Measurements from ENCODE around the gene MAST1. TPM values are rescaled to one million over a fixed set of nuclear protein-coding genes. Genes with fewer than 3 reads are reported as not detected.

MAST1 gene
- total and polyA plus RNA-seq, 2 experiments from 2014 or later, result 13.9 to 19.9 TPM

GRCh38 chr19:12872941-12873890, 34.9 kb downstream of the MAST1 start:
- Histone ChIP-seq H2AFZ (no peak overlapping the region; the same call in 1 of the 2 replicates), H3K79me2 (replicated peaks; ENCODE audit: insufficient read depth) (no peaks in the 10 kb centered on the region)

More at GRCh38 chr19:12872941-12873890, 34.9 kb downstream of the MAST1 start:
- peaks cover 10% of the 10 kb centered on the region for H3K27me3 Mint-ChIP-seq (ENCODE audit: insufficient read depth, low read depth, poor library complexity)
- Histone ChIP-seq H3K4me3 (peak overlapping the region; percentile 55), H3K27ac (ENCODE audit: low read depth) (no peak overlapping the region), H3F3A (replicated peaks; ENCODE audit: low read depth) (peaks cover 12% of the 10 kb centered on the region), H3K9me2 (ENCODE audit: insufficient read depth) (no peaks in the 10 kb centered on the region), H3K4me2 (peak overlapping the region; percentile 87), H4K20me1 (replicated peaks; ENCODE audit: insufficient read depth) (no peaks in the 10 kb centered on the region; the same call in 1 of the 2 replicates), H3K27me3 (ENCODE audit: insufficient read depth) (no peaks in the 10 kb centered on the region), H3K36me3 (ENCODE audit: insufficient read depth) (no peaks in the 10 kb centered on the region), H3K4me1 (ENCODE audit: insufficient read depth) (no peaks in the 10 kb centered on the region)
- no peaks in the 10 kb centered on the region; the same call in 2 of the 3 replicates for H3K4me1 Mint-ChIP-seq
- peak overlapping the region; percentile 52 for H3K4me3 Mint-ChIP-seq
- H3K36me3 Mint-ChIP-seq (ENCODE audit: low read depth), result peaks cover 58% of the 10 kb centered on the region
- H3K9me3 Mint-ChIP-seq, result peaks cover 13% of the 10 kb centered on the region
- TF ChIP-seq REST (IDR thresholded peaks at IDR 0.05; ENCODE audit: unreplicated experiment), result no peak
- no peak for TF ChIP-seq STAT1 (IDR thresholded peaks at IDR 0.05; ENCODE audit: unreplicated experiment)
- TF ChIP-seq NANOG (IDR thresholded peaks at IDR 0.05; ENCODE audit: borderline replicate concordance), result no peak
- TF ChIP-seq ZNF462 (CRISPR knock-in tag; IDR thresholded peaks at IDR 0.05), result no peak
- TF ChIP-seq ZNF331 (CRISPR knock-in tag; IDR thresholded peaks at IDR 0.05; ENCODE audit: low read depth), result no peak
- no peak for TF ChIP-seq ETS1 (IDR thresholded peaks at IDR 0.05)
- TF ChIP-seq EZH2 (IDR thresholded peaks at IDR 0.05; ENCODE audit: low read depth, unreplicated experiment), result no peak
- peak; percentile 22 to 70; a peak in 3 of 4 replicates for TF ChIP-seq CTCF (conservative IDR thresholded peaks at IDR 0.05; ENCODE audit: low read depth in 2 of 2)
- TF ChIP-seq ZNF114 (CRISPR knock-in tag; IDR thresholded peaks at IDR 0.05), result no peak
- TF ChIP-seq POLR2AphosphoS5 (IDR thresholded peaks at IDR 0.05; ENCODE audit: low read depth), result 0 out of 2 replicates have a peak, but pooled peaks have one; percentile 13
- no peak for TF ChIP-seq JUNB (IDR thresholded peaks at IDR 0.05; ENCODE audit: unreplicated experiment)
- TF ChIP-seq CREB1 (CRISPR knock-in tag; IDR thresholded peaks at IDR 0.05; ENCODE audit: low read depth), result no peak
- TF ChIP-seq EZH2phosphoT487 (IDR thresholded peaks at IDR 0.05; ENCODE audit: unreplicated experiment), result no peak
- H3K27ac Mint-ChIP-seq, result no peak overlapping the region
- peak; percentile 83 for ATAC-seq
- peak; percentile 97 for DNase-seq (ENCODE audit: low spot score)

Data from GM23338 (cell line).